Measurements from ENCODE around the gene CD19.

DNA sequence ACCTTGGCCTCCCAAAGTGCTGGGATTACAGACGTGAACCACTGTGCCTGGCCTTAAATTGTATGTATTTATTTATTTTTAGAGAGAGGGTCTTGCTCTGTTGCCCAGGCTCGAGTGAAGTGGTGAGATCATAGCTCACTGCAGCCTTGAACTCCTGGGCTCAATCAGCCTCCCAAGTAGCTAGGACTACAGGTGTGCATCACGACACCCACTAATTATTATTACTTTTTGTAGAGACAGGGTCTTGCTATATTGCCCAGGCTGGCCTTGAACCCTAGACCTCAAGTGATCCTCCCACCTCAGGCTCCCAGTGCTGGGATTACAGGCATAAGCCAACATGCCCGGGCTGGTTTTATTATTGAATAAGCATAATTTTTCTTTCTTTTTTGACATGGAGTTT is 14.9 kb downstream of the CD19 start:
- TF ChIP-seq, protein P1, sequence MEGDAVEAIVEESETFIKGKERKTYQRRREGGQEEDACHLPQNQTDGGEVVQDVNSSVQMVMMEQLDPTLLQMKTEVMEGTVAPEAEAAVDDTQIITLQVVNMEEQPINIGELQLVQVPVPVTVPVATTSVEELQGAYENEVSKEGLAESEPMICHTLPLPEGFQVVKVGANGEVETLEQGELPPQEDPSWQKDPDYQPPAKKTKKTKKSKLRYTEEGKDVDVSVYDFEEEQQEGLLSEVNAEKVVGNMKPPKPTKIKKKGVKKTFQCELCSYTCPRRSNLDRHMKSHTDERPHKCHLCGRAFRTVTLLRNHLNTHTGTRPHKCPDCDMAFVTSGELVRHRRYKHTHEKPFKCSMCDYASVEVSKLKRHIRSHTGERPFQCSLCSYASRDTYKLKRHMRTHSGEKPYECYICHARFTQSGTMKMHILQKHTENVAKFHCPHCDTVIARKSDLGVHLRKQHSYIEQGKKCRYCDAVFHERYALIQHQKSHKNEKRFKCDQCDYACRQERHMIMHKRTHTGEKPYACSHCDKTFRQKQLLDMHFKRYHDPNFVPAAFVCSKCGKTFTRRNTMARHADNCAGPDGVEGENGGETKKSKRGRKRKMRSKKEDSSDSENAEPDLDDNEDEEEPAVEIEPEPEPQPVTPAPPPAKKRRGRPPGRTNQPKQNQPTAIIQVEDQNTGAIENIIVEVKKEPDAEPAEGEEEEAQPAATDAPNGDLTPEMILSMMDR (IDR thresholded peaks at IDR 0.05): no peak
- TF ChIP-seq POLR2A (IDR thresholded peaks at IDR 0.05) (no peak), EP300 (IDR thresholded peaks at IDR 0.05; ENCODE audit: low read depth) (no peak), POLR2AphosphoS5 (IDR thresholded peaks at IDR 0.05) (no peak)

Measured in transverse colon (tissue), 4 donors.